IMR-90 (cell line): ENCODE measurements around the gene CNP. TPM values are rescaled to one million over a fixed set of nuclear protein-coding genes. Genes with fewer than 3 reads are reported as not detected.

Source experiments
- ATAC-seq: fragments of 200-7000 bp; cut with Tn5 transposase; 2 replicates; pipeline ENCODE4 v1.9.1; 2020; ENCODE audit warnings: low read depth, mild to moderate bottlenecking, moderate library complexity
- BruUV-seq: library from RNA; stranded (reverse); fragments of 400-500 nt; replicated peaks from 2 replicates; lab custom pipeline; 2021; lab: Mats Ljungman, UMichigan
- CTCF ChIA-PET: fragments of 300-600 bp; formaldehyde crosslinking; extraction: SDS; loops from one replicate; lab custom pipeline; 2021; ENCODE audit warnings: antibody characterized with exemption; lab: Yijun Ruan, JAX
- POLR2A ChIA-PET: fragments of 300-600 bp; sonication (Branson Sonifier 250); formaldehyde crosslinking; loops from one replicate; lab custom pipeline; 2022; ENCODE audit warnings: antibody characterized with exemption; ENCODE audit not compliant: unreplicated experiment; lab: Charles Lee
- DNase-seq: peaks from one replicate; pipeline ENCODE4 v3.0.0; 2013
- H2AFZ ChIP-seq: replicated peaks from 2 replicates; pipeline ENCODE3; 2013; ENCODE audit warnings: low read length, mild to moderate bottlenecking; ENCODE audit not compliant: poor library complexity
- H2AK5ac ChIP-seq: 2 replicates; pipeline ENCODE4 v1.6.1; 2013; ENCODE audit warnings: low read depth, low read length, inconsistent platforms
- H2AK9ac ChIP-seq: replicated peaks from 2 replicates; pipeline ENCODE3; 2013; ENCODE audit warnings: mild to moderate bottlenecking, low read depth, low read length, moderate library complexity; ENCODE audit not compliant: poor library complexity
- H2BK120ac ChIP-seq: 2 replicates; pipeline ENCODE4 v1.6.1; 2013; ENCODE audit warnings: low read depth, low read length, inconsistent platforms
- H2BK15ac ChIP-seq: 3 replicates; pipeline ENCODE4 v1.6.1; 2013; ENCODE audit warnings: low read depth, low read length, inconsistent platforms
- H2BK20ac ChIP-seq: 2 replicates; pipeline ENCODE4 v1.6.1; 2013; ENCODE audit warnings: low read depth, mild to moderate bottlenecking, inconsistent platforms, low read length, moderate library complexity
- H2BK5ac ChIP-seq: 2 replicates; pipeline ENCODE4 v1.6.1; 2013; ENCODE audit warnings: mild to moderate bottlenecking, low read depth, low read length, inconsistent platforms; ENCODE audit not compliant: poor library complexity, severe bottlenecking
- H3K14ac ChIP-seq: replicated peaks from 2 replicates; pipeline ENCODE4 v1.6.1; 2013; ENCODE audit warnings: low read depth, low read length, inconsistent platforms
- H3K18ac ChIP-seq: 2 replicates; pipeline ENCODE4 v1.6.1; 2013; ENCODE audit warnings: low read depth, low read length, control low read depth
- H3K23ac ChIP-seq: 2 replicates; pipeline ENCODE4 v1.6.1; 2013; ENCODE audit warnings: low read depth, low read length, inconsistent platforms
- H3K27ac ChIP-seq: 2 replicates; pipeline ENCODE4 v1.5.1; 2013; ENCODE audit warnings: mild to moderate bottlenecking, control low read depth, low read length; ENCODE audit not compliant: insufficient read depth
- H3K27me3 ChIP-seq: 2 replicates; pipeline ENCODE4 v1.6.1; 2013; ENCODE audit warnings: low read length; ENCODE audit not compliant: control insufficient read depth, insufficient read depth
- H3K36me3 ChIP-seq: 2 replicates; pipeline ENCODE4 v1.6.1; 2013; ENCODE audit warnings: low read length, mixed read lengths; ENCODE audit not compliant: control insufficient read depth, insufficient read depth
- H3K4ac ChIP-seq: 2 replicates; pipeline ENCODE4 v1.6.1; 2013; ENCODE audit warnings: low read depth, low read length, inconsistent platforms
- H3K4me1 ChIP-seq: 2 replicates; pipeline ENCODE4 v1.6.1; 2013; ENCODE audit warnings: low read length, mixed read lengths; ENCODE audit not compliant: control insufficient read depth, insufficient read depth
- H3K4me2 ChIP-seq: 2 replicates; pipeline ENCODE4 v1.6.1; 2013; ENCODE audit warnings: low read depth, mild to moderate bottlenecking, control low read depth, low read length, moderate library complexity
- H3K4me3 ChIP-seq: 2 replicates; pipeline ENCODE4 v1.5.1; 2013; ENCODE audit warnings: low read depth, mild to moderate bottlenecking, control low read depth, low read length, moderate library complexity; ENCODE audit not compliant: insufficient read depth
- H3K56ac ChIP-seq: 2 replicates; pipeline ENCODE4 v1.6.1; 2013; ENCODE audit warnings: low read length, inconsistent platforms; ENCODE audit not compliant: insufficient read depth; ENCODE audit errors: extremely low read depth
- H3K79me1 ChIP-seq, 2 experiments: 2 replicates each; pipeline ENCODE4 v1.6.1; 2013; ENCODE audit warnings: low read length in 2 of 2, inconsistent platforms in 1 of 2, low read depth in 1 of 2
- H3K9ac ChIP-seq: 2 replicates; pipeline ENCODE4 v1.6.1; 2013; ENCODE audit warnings: low read depth, low read length, control low read depth
- H3K9me1 ChIP-seq: 2 replicates; pipeline ENCODE4 v1.6.1; 2013; ENCODE audit warnings: low read length, inconsistent platforms; ENCODE audit not compliant: insufficient read depth
- H3K9me3 ChIP-seq: 2 replicates; pipeline ENCODE4 v1.6.1; 2013; ENCODE audit warnings: low read length; ENCODE audit not compliant: control insufficient read depth, insufficient read depth
- H4K20me1 ChIP-seq: 2 replicates; pipeline ENCODE4 v1.6.1; 2013; ENCODE audit warnings: low read length, inconsistent platforms; ENCODE audit not compliant: insufficient read depth
- H4K5ac ChIP-seq: 2 replicates; pipeline ENCODE4 v1.6.1; 2013; ENCODE audit warnings: mild to moderate bottlenecking, low read depth, low read length, control low read depth
- H4K8ac ChIP-seq, 2 experiments: 2 replicates each; pipeline ENCODE4 v1.6.1; 2013; ENCODE audit warnings: low read depth in 2 of 2, low read length in 2 of 2, control low read depth in 1 of 2, inconsistent platforms in 1 of 2
- H4K91ac ChIP-seq: 2 replicates; pipeline ENCODE4 v1.6.1; 2013; ENCODE audit warnings: low read depth, low read length, inconsistent platforms; ENCODE audit not compliant: insufficient read depth
- BHLHE40 ChIP-seq: fragments of 150-350 bp; IDR thresholded peaks from 2 replicates; pipeline ENCODE4 v1.6.1; 2016; ENCODE audit warnings: mild to moderate bottlenecking, low read depth, low read length
- CEBPB ChIP-seq: IDR thresholded peaks from 2 replicates; pipeline ENCODE4 v1.6.1; 2012; ENCODE audit warnings: low read depth, low read length, improper control_type of control experiment
- CHD1 ChIP-seq: IDR thresholded peaks from 2 replicates; pipeline ENCODE4 v1.6.1; 2012; ENCODE audit warnings: low read depth, low read length, improper control_type of control experiment
- CTCF ChIP-seq: conservative IDR thresholded peaks from 2 replicates; pipeline ENCODE4 v1.5.1; 2012; ENCODE audit warnings: mild to moderate bottlenecking, low read depth, low read length, improper control_type of control experiment
- FOS ChIP-seq: fragments of 150-350 bp; IDR thresholded peaks from 2 replicates; pipeline ENCODE4 v1.6.1; 2016; ENCODE audit warnings: low read depth, low read length
- MAFK ChIP-seq: IDR thresholded peaks from 2 replicates; pipeline ENCODE4 v1.6.1; 2012; ENCODE audit warnings: low read depth, low read length, improper control_type of control experiment
- MAZ ChIP-seq: IDR thresholded peaks from 2 replicates; pipeline ENCODE4 v1.6.1; 2012; ENCODE audit warnings: low read depth, mild to moderate bottlenecking, low read length, improper control_type of control experiment, moderate library complexity, borderline replicate concordance
- POLR2A ChIP-seq: IDR thresholded peaks from 2 replicates; pipeline ENCODE4 v1.6.1; 2012; ENCODE audit warnings: mild to moderate bottlenecking, low read depth, low read length
- RCOR1 ChIP-seq: IDR thresholded peaks from 2 replicates; pipeline ENCODE4 v1.6.1; 2012; ENCODE audit warnings: mild to moderate bottlenecking, low read length, improper control_type of control experiment; ENCODE audit not compliant: insufficient replicate concordance
- RFX5 ChIP-seq: IDR thresholded peaks from 2 replicates; pipeline ENCODE4 v1.8.0; 2012; ENCODE audit warnings: low read depth, mild to moderate bottlenecking, low read length, moderate library complexity
- USF2 ChIP-seq: fragments of 150-350 bp; IDR thresholded peaks from 2 replicates; pipeline ENCODE4 v1.6.1; 2017; ENCODE audit warnings: mild to moderate bottlenecking, antibody characterized with exemption, low read length, low read depth
- WGBS, 2 experiments: methylation state at CpG; one replicate each; pipeline versions ENCODE4 v1.1.5 to v1.1.7; 2013; ENCODE audit warnings: missing lambda C conversion rate in 2 of 2; ENCODE audit not compliant: insufficient read length in 1 of 2; ENCODE audit errors: extremely low coverage in 2 of 2; 5-methylcytosine and 5-hydroxymethylcytosine counted together
- dilution Hi-C: fragments of 300-500 bp; cut with HindIII; formaldehyde crosslinking; loops from one replicate; pipeline ENCODE4 v1.14.3; 2018; ENCODE audit warnings: low sequenced_read_pairs; ENCODE audit not compliant: unreplicated experiment
- in situ Hi-C: fragments of 300-500 bp; cut with MboI; formaldehyde crosslinking; loops from 3 replicates; pipeline ENCODE4 v1.14.3; 2019; ENCODE audit warnings: low sequenced_read_pairs, inconsistent platforms, mixed read lengths
- intact Hi-C: fragments of 100-400 bp; cut with micrococcal nuclease; formaldehyde crosslinking; loops from 2 replicates; pipeline ENCODE4 v1.10.0; 2022
- polyA plus RNA-seq, 3 experiments: library from polyadenylated mRNA; depleted of rRNA; stranded (reverse); fragments of >200 nt; gene quantifications; 2 replicates each; pipeline ENCODE4 v1.2.3, GENCODE V29; 2012; ENCODE audit warnings: low replicate concordance in 1 of 3
- total RNA-seq: library from RNA; depleted of rRNA; stranded (reverse); fragments of >200 nt; gene quantifications from 2 replicates; pipeline ENCODE4 v1.2.3, GENCODE V29; 2012
- TF ChIP-seq, protein P1 (sequence below): fragments of 150-350 bp; IDR thresholded peaks from 2 replicates; pipeline ENCODE4 v1.6.1; 2016; ENCODE audit warnings: low read depth, mild to moderate bottlenecking, low read length, moderate library complexity, borderline replicate concordance

CNP gene
- total and polyA plus RNA-seq, 2 of the 4 experiments (the other 2 are of a cell fraction), result 45.5 to 46.4 TPM

GRCh38 chr17:41972571-41973407 lies 6.2 kb downstream of the CNP start (continued):
- no peak for TF ChIP-seq MAFK

GRCh38 chr17:41973408-41973811 lies 6.8 kb downstream of the CNP start:
- Histone ChIP-seq H2BK5ac (no peak overlapping the region), H3K23ac (no peak overlapping the region), H4K20me1 (peaks cover 48% of the 10 kb centered on the region), H3K14ac (no peak overlapping the region), H4K8ac (no peak overlapping the region), H3K9me1 (peaks cover 6% of the 10 kb centered on the region; the same call in 1 of the 2 replicates), H2BK120ac (no peak overlapping the region), H3K79me1 (peaks cover 29 to 70% of the 10 kb centered on the region in 2 experiments), H3K4me3 (no peak overlapping the region), H3K4ac (no peak overlapping the region), H3K36me3 (peaks cover 78% of the 10 kb centered on the region), H3K27ac (no peak overlapping the region), H3K4me1 (no peaks in the 10 kb centered on the region; the same call in 1 of the 2 replicates), H3K9ac (no peak overlapping the region), H4K5ac (no peak overlapping the region), H3K56ac (no peak overlapping the region), H3K9me3 (no peaks in the 10 kb centered on the region), H2BK20ac (no peak overlapping the region), H2AK9ac (no peak overlapping the region), H2BK15ac (no peak overlapping the region), H3K27me3 (no peaks in the 10 kb centered on the region), H4K91ac (no peak overlapping the region), H2AFZ (peak overlapping the region; percentile 10), H3K4me2 (no peak overlapping the region), H2AK5ac (no peak overlapping the region), H3K18ac (no peak overlapping the region)
- in situ Hi-C loops, result no loop called here
- no peak for DNase-seq
- 65% methylated on average over 18 of the region's 19 CpGs; no CpG with 5 or more reads in 1 of the 2 experiments for WGBS, 2 experiments
- ChIA-PET CTCF (no interaction called here), POLR2A (no interaction called here)
- dilution Hi-C loops, result no loop called here
- BruUV-seq, result no TSS peak
- intact Hi-C loops, result no loop called here
- no peak for ATAC-seq
- no peak for TF ChIP-seq RFX5
- TF ChIP-seq CTCF, result no peak
- TF ChIP-seq FOS, result no peak
- no peak for TF ChIP-seq MAFK
- TF ChIP-seq CHD1, result no peak
- no peak for TF ChIP-seq USF2
- TF ChIP-seq, protein P1, sequence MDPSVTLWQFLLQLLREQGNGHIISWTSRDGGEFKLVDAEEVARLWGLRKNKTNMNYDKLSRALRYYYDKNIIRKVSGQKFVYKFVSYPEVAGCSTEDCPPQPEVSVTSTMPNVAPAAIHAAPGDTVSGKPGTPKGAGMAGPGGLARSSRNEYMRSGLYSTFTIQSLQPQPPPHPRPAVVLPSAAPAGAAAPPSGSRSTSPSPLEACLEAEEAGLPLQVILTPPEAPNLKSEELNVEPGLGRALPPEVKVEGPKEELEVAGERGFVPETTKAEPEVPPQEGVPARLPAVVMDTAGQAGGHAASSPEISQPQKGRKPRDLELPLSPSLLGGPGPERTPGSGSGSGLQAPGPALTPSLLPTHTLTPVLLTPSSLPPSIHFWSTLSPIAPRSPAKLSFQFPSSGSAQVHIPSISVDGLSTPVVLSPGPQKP, result no peak
- TF ChIP-seq POLR2A, result no peak
- TF ChIP-seq CEBPB, result no peak
- TF ChIP-seq MAZ, result no peak
- TF ChIP-seq BHLHE40, result no peak
- TF ChIP-seq RCOR1, result no peak
